Activated naive CD8-positive, alpha-beta T cell treated with anti-CD3 and anti-CD28 coated beads for 36 hours (primary cell): ENCODE results near the gene SLC25A43. TPM values are rescaled to one million over a fixed set of nuclear protein-coding genes. Genes with fewer than 3 reads are reported as not detected.
"Not testable (repeated sequence)": the region's sequence is repeated elsewhere in the genome, so short reads cannot be mapped to it uniquely, and the experiment has no call there.

Source experiments
- DNase-seq: peaks from one replicate; pipeline ENCODE4 v3.0.0; 2021
- H3K27ac Mint-ChIP-seq: one replicate; pipeline ENCODE4 v1.8.0; 2022; ENCODE audit warnings: mild to moderate bottlenecking, moderate library complexity, mixed read lengths
- H3K27me3 Mint-ChIP-seq: one replicate; pipeline ENCODE4 v1.8.0; 2022; ENCODE audit warnings: mild to moderate bottlenecking, mixed read lengths
- H3K36me3 Mint-ChIP-seq: one replicate; pipeline ENCODE4 v1.8.0; 2021; ENCODE audit warnings: mild to moderate bottlenecking, mixed read lengths
- H3K4me1 Mint-ChIP-seq: one replicate; pipeline ENCODE4 v1.8.0; 2021; ENCODE audit warnings: mixed read lengths
- H3K4me3 Mint-ChIP-seq: one replicate; pipeline ENCODE4 v1.8.0; 2022; ENCODE audit warnings: mild to moderate bottlenecking, moderate library complexity, mixed read lengths
- H3K9me3 Mint-ChIP-seq: one replicate; pipeline ENCODE4 v1.8.0; 2022; ENCODE audit warnings: mixed read lengths
- total RNA-seq, 2 experiments: library from RNA; stranded (reverse); gene quantifications; one replicate each; pipeline ENCODE4 v1.2.3, GENCODE V29; 2021

SLC25A43 gene
- total RNA-seq, 2 experiments from 2014 or later = 4.9 to 5.9 TPM

DNA sequence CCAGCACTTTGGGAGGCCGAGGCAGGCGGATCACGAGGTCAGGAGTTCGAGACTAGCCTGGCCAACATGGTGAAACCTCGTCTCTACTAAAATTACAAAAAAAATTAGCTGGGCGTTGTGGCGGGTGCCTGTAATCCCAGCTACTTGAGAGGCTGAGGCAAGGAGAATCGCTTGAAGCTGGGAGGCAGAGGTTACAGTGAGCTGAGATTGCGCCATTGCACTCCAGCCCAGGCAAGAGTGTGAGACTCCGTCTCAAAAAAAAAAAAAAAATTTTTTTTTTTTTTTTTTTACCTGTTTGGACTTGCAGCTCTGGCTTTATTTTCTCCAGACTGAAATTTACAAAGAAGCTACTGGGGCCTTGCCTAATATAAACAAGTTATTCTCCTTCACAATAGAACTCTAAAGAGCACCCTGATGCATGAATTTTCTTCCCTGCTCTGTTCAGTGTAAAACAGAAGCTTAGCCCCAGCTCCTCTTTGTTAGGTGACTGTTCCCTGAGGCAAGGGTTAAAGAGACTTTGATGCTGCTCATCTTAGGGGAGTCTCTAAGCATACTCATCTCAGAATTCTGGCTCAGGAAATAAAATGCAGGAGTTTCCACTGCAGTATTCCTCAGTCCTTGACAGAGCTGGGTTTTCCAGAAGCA lies 94.8 kb downstream of the SLC25A43 start:
- not testable (repeated sequence) for H3K36me3 Mint-ChIP-seq, H3K4me3 Mint-ChIP-seq, H3K9me3 Mint-ChIP-seq, H3K4me1 Mint-ChIP-seq, H3K27ac Mint-ChIP-seq, H3K27me3 Mint-ChIP-seq, DNase-seq

DNA sequence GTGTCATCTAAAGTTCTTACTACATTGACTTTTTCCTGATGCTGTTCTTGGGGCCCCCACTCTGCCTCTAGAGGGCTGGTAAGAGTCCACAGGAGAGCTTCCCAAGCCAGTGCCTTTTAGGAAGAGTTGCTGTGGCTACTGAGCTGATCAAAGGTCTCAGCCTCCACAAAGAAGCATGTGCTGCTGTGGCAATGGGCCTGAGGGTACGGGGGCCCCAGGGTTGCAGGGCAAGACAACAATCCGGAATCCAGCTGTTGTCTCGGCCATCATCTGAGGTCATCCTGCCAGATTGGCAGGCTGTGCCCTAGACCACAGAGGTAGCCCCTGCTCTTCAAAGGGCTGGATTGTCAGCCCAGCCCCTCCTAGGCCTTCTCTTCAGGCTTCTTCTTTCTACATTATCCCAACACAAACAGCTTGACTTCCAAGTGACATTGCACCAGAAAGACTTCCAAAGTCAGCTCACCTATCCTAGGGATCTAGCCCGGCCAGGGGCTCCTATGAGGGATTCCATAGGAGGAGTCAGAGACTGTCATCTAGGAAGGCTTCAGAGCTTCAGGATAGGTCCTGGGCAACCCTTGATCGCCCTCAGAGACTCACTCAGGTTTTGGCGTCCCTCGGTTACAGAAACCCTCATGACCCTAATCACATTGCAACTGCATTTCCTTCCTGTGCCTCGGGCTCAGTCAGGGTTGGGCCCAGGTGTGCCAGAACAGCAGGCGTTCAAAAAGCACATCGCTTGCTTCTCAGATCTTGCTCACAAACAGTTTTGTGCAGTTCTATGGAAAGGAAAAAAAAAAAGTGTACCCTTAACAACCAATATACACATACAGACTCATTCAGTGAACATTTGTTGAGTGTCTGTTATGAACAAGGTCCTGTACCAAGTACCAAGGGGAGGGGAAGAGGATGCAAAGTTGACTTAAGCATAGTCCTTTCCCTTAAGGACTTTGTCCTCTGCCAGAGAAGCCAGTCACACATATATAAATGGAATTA lies 96.9 kb downstream of the SLC25A43 start:
- Mint-ChIP-seq H3K27ac (no peak overlapping the region), H3K27me3 (no peaks in the 10 kb centered on the region), H3K4me3 (no peak overlapping the region), H3K9me3 (no peaks in the 10 kb centered on the region), H3K4me1 (peaks cover 5% of the 10 kb centered on the region), H3K36me3 (no peaks in the 10 kb centered on the region)
- no peak for DNase-seq

GRCh38 chrX:119497185-119497584 lies 98.0 kb downstream of the SLC25A43 start:
- Mint-ChIP-seq H3K4me1 (peaks cover 11% of the 10 kb centered on the region), H3K9me3 (no peaks in the 10 kb centered on the region), H3K36me3 (no peaks in the 10 kb centered on the region), H3K27ac (no peak overlapping the region), H3K4me3 (no peak overlapping the region), H3K27me3 (no peaks in the 10 kb centered on the region)
- DNase-seq = no peak

DNA sequence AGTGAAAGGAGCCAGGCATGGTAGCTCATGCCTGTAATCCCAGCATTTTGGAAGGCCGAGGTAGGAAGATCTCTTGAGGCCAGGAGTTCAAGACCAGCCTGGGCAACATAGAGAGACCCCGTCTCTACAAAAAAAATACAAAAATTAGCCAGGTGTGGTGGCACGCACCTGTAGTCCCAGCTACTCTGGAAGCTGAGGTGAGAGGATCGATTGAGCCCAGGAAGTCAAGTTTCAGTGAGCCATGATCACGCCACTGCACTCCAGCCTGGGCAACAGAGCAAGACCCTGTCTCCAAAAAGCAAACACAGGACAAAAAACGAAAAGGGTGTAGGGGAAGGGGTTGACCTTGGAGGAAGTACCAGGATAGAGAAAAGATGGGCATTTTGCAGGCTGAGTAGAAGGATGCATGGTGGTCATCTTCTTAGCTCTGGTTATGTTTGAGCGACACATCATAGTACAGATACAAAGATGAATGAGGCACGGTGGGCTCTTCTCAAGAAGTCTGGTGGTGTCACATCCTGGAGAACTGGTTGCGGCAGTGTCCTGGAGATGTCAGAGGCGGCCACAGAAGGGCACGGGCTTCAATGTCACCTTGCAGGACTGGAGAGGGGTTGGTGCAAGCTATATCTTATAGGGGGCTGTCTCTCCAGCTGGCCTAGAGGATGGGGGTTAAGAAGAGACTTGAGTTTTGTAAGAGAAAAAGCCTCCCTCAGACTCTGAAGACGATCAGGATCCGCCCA lies 101.1 kb downstream of the SLC25A43 start:
- Mint-ChIP-seq H3K27ac (no peak overlapping the region), H3K27me3 (no peaks in the 10 kb centered on the region), H3K4me3 (no peak overlapping the region), H3K9me3 (no peaks in the 10 kb centered on the region), H3K4me1 (peaks cover 17% of the 10 kb centered on the region), H3K36me3 (no peaks in the 10 kb centered on the region)
- DNase-seq = no peak

- no peaks in the 10 kb centered on the region for H3K27me3 Mint-ChIP-seq
- DNase-seq = no peak
- no peaks in the 10 kb centered on the region for H3K9me3 Mint-ChIP-seq
- H3K36me3 Mint-ChIP-seq = no peaks in the 10 kb centered on the region
- H3K4me1 Mint-ChIP-seq = peaks cover 12% of the 10 kb centered on the region
- no peak overlapping the region for H3K27ac Mint-ChIP-seq
- no peak overlapping the region for H3K4me3 Mint-ChIP-seq
Measured at GRCh38 chrX:119501511-119502148, 102.5 kb downstream of the SLC25A43 start.

DNA sequence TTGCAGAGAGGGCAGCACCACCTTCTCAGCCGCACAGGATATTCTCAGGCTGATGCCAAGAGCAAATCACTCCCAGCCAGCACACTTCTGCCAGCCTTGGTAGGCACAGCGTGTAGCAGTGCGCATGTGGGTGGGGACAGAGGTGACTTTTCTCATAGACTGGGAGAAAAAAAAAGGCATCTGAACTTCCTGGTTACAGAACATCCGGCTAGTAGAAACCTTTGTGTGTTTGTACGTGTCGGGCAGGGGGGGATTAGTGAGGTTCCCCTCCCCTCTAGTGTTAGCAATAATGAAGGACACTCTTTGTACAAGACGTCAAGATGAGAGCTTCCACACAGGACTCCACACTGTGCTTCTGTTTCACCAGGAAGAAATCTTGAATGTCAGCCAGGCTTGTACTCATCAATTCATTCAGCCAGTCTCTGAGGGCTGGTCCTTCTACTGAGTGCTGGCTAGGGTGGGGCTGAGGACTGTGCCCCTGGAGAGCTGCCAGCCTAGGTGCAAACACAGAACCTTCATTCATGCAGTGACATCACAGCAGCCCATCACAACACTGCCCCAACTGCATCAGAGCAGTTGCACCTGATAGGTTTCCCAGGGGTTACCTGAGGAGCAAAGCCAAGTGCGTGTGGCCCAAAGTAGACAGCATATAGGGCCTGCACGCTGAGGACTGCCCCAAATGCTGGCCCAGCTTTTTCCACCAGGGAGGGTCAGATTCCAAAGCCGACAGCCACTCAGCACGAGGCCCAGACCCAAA lies 103.8 kb downstream of the SLC25A43 start:
- peak; percentile 11 for DNase-seq
- Mint-ChIP-seq H3K27ac (peak overlapping the region; percentile 75), H3K4me3 (no peak overlapping the region), H3K27me3 (no peaks in the 10 kb centered on the region), H3K4me1 (peaks cover 12% of the 10 kb centered on the region), H3K9me3 (no peaks in the 10 kb centered on the region), H3K36me3 (no peaks in the 10 kb centered on the region)

DNA sequence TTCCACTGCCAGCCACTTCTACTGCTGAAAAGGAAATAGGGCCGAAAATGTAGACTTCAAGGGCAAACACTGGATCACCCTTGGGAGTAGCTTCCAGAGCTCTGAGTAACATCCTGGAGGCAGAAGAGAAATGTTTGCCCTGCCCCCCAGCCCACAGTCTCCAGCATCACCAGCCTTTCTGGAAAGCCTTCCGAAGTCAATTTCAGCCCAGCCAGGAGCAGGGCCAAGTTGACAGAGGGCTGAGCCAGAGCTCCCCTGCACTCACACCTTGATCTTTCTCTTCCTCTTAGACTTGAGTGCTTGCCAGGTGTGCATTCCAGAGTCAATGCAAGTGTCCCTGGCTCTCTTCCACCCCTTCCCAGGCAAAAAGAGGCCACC lies 104.3 kb downstream of the SLC25A43 start:
- DNase-seq = no peak
- H3K27me3 Mint-ChIP-seq = no peaks in the 10 kb centered on the region
- H3K27ac Mint-ChIP-seq = no peak overlapping the region

More for the DNA sequence above, 104.3 kb downstream of the SLC25A43 start:
- Mint-ChIP-seq H3K9me3 (no peaks in the 10 kb centered on the region), H3K36me3 (no peaks in the 10 kb centered on the region), H3K4me3 (no peak overlapping the region), H3K4me1 (peaks cover 12% of the 10 kb centered on the region)

Other genes with a start within 250 kb of the SLC25A43 start
- gene PGRMC1, start 163.1 kb upstream of the SLC25A43 start, total RNA-seq = 10 to 100 TPM; 48.2 to 49.3 TPM
- 100 to 1,000 TPM; 794 to 829 TPM for gene SLC25A5, start 69.1 kb downstream of the SLC25A43 start, total RNA-seq
- 10 to 100 TPM; 23.5 to 27.4 TPM for gene STEEP1, start 166.1 kb downstream of the SLC25A43 start, total RNA-seq
- 10 to 100 TPM; 54.7 to 60.3 TPM for gene UBE2A, start 175.2 kb downstream of the SLC25A43 start, total RNA-seq
- 10 to 100 TPM; 29.8 to 30.9 TPM for gene NKRF, start 207.1 kb downstream of the SLC25A43 start, total RNA-seq